Stimulated activated CD8-positive, alpha-beta memory T cell treated with anti-CD3 and anti-CD28 coated beads, Interleukin-2, amount 100 ng/mL, for 48 hours (primary cell): Measurements from ENCODE around the gene STPG4.
"Not testable (repeated sequence)": the region's sequence is repeated elsewhere in the genome, so short reads cannot be mapped to it uniquely, and the experiment has no call there.

ENCODE experiments used
- DNase-seq, 2 donors: peaks; one replicate each; pipeline ENCODE4 v3.0.0-alpha.2; 2020; ENCODE audit warnings: low read depth in 2 of 2

The STPG4 gene

GRCh38 chr2:47127862-47128543 lies 27.1 kb downstream of the STPG4 start:
- DNase-seq = no peak

- no peak for DNase-seq
These were observed 28.3 kb downstream of the STPG4 start for GRCh38 chr2:47126783-47127182.

GRCh38 chr2:47124740-47125139 lies 30.4 kb downstream of the STPG4 start:
- DNase-seq = not testable (repeated sequence)

- not testable (repeated sequence) for DNase-seq
These were observed 34.7 kb downstream of the STPG4 start for GRCh38 chr2:47120424-47120823.

- DNase-seq = no peak
These were observed 36.1 kb downstream of the STPG4 start for GRCh38 chr2:47119001-47119400.

GRCh38 chr2:47118581-47118980 lies 36.5 kb downstream of the STPG4 start:
- DNase-seq = no peak

- DNase-seq = no peak
These were observed 42.3 kb downstream of the STPG4 start for GRCh38 chr2:47112665-47113435.

- no peak for DNase-seq
These were observed 45.4 kb downstream of the STPG4 start for GRCh38 chr2:47109680-47110079.

GRCh38 chr2:47109007-47109375 lies 46.1 kb downstream of the STPG4 start:
- no peak for DNase-seq

- not testable (repeated sequence) for DNase-seq
These were observed 46.7 kb downstream of the STPG4 start for GRCh38 chr2:47108267-47109006.

- not testable (repeated sequence) for DNase-seq
These were observed 47.9 kb downstream of the STPG4 start for GRCh38 chr2:47107201-47107600.

GRCh38 chr2:47106231-47106630 lies 48.9 kb downstream of the STPG4 start:
- DNase-seq = not testable (repeated sequence)

- not testable (repeated sequence) for DNase-seq
These were observed 55.4 kb downstream of the STPG4 start for GRCh38 chr2:47099712-47100111.

GRCh38 chr2:47098953-47099352 lies 56.2 kb downstream of the STPG4 start:
- no peak for DNase-seq

GRCh38 chr2:47097563-47097962 lies 57.5 kb downstream of the STPG4 start:
- no peak for DNase-seq

- no peak for DNase-seq
These were observed 58.7 kb downstream of the STPG4 start for GRCh38 chr2:47096451-47096850.

- DNase-seq = no peak
These were observed 59.6 kb downstream of the STPG4 start for GRCh38 chr2:47095349-47096020.

GRCh38 chr2:47094511-47095142 lies 60.5 kb downstream of the STPG4 start:
- DNase-seq = no peak

GRCh38 chr2:47093626-47094025 lies 61.5 kb downstream of the STPG4 start:
- DNase-seq = no peak

- DNase-seq = no peak
These were observed 62.6 kb downstream of the STPG4 start for GRCh38 chr2:47092465-47092864.

- DNase-seq = no peak
These were observed 64.0 kb downstream of the STPG4 start for GRCh38 chr2:47091118-47091517.

- DNase-seq = no peak
These were observed 66.0 kb downstream of the STPG4 start for GRCh38 chr2:47089083-47089464.
